ENCODE data around the gene KRTAP2-4.

KRTAP2-4 gene

DNA sequence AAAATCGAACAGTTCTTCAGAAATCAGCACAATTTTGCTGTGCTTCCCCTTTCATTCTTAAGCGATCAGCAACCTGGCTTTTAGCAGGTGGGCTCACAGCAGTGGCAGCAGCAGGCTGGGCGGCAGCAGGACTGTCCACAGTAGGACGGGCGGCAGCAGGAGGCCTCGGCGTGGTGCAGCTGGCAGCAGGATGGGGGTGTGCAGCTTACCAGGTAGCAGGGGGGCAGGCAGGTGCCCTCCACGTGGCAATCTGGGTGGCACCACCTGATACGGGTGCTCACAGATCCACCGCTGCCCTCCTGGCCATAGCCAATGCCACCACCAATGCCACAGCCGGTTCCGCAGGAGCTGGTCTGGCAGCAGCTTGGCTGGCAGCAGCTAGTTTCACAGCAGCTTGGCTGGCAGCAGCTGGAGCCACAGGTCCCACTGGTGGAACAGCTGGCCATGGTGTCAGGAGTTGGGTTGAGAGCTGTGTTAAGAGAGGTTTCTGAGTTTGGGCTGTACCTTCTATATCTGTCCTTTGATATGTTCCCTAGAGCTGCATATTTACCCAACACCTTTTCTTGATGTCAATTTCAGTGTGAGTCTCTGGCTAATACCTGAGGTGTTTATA is 35.9 kb downstream of the KRTAP2-4 start, which contains the start of gene KRTAP1-4:
Gene KRTAP1-4, minus strand, starts transcription at position 563 of the 613 bp plus-strand sequence. Its CDS starts 117 bp downstream, at position 446.
- no peak for TF ChIP-seq POU2F2 (IDR thresholded peaks at IDR 0.05; ENCODE audit: low read depth, low read length)
- TF ChIP-seq POLR2A (IDR thresholded peaks at IDR 0.05; ENCODE audit: low read depth, low read length), result no peak
- no peak for TF ChIP-seq POLR2AphosphoS5 (IDR thresholded peaks at IDR 0.05; ENCODE audit: low read depth, low read length)
- no peak for TF ChIP-seq SPI1 (IDR thresholded peaks at IDR 0.05; ENCODE audit: low read depth, low read length)
- no peak for TF ChIP-seq PAX5 (IDR thresholded peaks at IDR 0.05; ENCODE audit: insufficient read depth, low read length, severe bottlenecking)
- no peak for TF ChIP-seq TAF1 (IDR thresholded peaks at IDR 0.05; ENCODE audit: low read depth, low read length)
- no peak for DNase-seq (ENCODE audit: insufficient read length, low spot score)
- FAIRE-seq, result no peak

DNA sequence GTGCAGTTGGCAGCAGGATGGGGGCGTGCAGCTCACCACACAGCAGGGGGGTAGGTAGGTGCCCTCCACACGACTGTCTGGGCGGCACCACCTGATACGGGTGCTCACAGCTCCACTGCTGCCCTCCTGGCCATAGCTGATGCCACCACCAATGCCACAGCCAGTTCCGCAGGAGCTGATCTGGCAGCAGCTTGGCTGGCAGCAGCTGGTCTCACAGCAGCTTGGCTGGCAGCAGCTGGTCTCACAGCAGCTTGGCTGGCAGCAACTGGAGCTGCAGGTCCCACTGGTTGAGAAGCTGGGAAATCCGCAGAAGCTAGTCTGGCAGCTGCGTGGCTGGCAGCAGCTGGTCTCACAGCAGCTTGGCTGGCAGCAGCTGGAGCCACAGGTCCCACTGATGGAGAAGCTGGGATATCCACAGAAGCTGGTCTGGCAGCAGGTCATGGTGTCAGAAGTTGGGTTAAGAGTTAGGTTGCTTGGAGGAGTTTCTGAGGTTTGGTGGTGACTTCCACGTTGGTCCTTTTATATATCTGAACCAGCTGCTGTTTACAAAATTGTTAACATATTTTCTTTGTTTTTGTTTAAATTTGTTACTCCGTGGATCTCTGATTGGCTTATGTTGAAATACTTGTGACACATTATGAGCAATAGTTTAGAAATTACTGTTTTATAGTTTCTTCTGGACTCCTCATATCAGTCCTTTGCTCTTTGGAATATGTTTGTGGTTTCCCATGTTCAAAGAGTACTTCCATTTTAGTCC is 38.8 kb downstream of the KRTAP2-4 start, which contains the start of gene KRTAP1-5:
Gene KRTAP1-5, minus strand, starts transcription at position 494 of the 757 bp plus-strand sequence. Its CDS starts 53 bp downstream, at position 441.
- TF ChIP-seq POU2F2 (IDR thresholded peaks at IDR 0.05; ENCODE audit: low read depth, low read length) (no peak), SPI1 (IDR thresholded peaks at IDR 0.05; ENCODE audit: low read depth, low read length) (no peak)
- FAIRE-seq (no peak), DNase-seq (ENCODE audit: insufficient read length, low spot score) (no peak)

GRCh38 chr17:41024697-41025096 is 41.0 kb downstream of the KRTAP2-4 start:
- no peak for TF ChIP-seq SPI1 (IDR thresholded peaks at IDR 0.05; ENCODE audit: low read depth, low read length)
- no peak for TF ChIP-seq TAF1 (IDR thresholded peaks at IDR 0.05; ENCODE audit: low read depth, low read length)
- TF ChIP-seq POLR2AphosphoS5 (IDR thresholded peaks at IDR 0.05; ENCODE audit: low read depth, low read length), result no peak
- TF ChIP-seq POU2F2 (IDR thresholded peaks at IDR 0.05; ENCODE audit: low read depth, low read length), result no peak
- no peak for TF ChIP-seq POLR2A (IDR thresholded peaks at IDR 0.05; ENCODE audit: low read depth, low read length)
- no peak for TF ChIP-seq PAX5 (IDR thresholded peaks at IDR 0.05; ENCODE audit: insufficient read depth, low read length, severe bottlenecking)
- FAIRE-seq, result no peak
- DNase-seq (ENCODE audit: insufficient read length, low spot score), result no peak

DNA sequence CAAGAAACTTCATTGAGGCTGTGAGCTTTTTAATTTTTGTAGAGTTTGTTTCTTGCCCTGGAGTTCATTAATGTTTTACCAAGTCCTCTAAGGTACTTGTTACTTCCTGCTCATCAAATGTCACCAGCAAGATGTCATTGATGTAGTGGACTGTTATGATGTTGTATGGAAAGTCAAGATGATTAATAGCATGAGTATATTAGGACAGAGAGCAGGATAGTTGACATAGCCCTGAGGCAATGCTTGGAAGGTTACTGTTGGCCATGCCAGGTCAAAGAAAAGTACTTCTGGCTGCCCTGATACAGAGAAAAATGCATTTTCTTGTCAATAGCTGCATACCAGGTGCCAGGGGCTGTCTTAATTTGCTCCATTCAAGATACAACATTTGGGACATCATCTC is 45.3 kb downstream of the KRTAP2-4 start:
- DNase-seq (ENCODE audit: insufficient read length, low spot score) (no peak), FAIRE-seq (no peak)
- TF ChIP-seq POU2F2 (IDR thresholded peaks at IDR 0.05; ENCODE audit: low read depth, low read length) (no peak), POLR2AphosphoS5 (IDR thresholded peaks at IDR 0.05; ENCODE audit: low read depth, low read length) (no peak), POLR2A (IDR thresholded peaks at IDR 0.05; ENCODE audit: low read depth, low read length) (no peak), SPI1 (IDR thresholded peaks at IDR 0.05; ENCODE audit: low read depth, low read length) (no peak), PAX5 (IDR thresholded peaks at IDR 0.05; ENCODE audit: insufficient read depth, low read length, severe bottlenecking) (no peak), TAF1 (IDR thresholded peaks at IDR 0.05; ENCODE audit: low read depth, low read length) (no peak)

- DNase-seq (ENCODE audit: insufficient read length, low spot score), result no peak
- no peak for TF ChIP-seq POLR2AphosphoS5 (IDR thresholded peaks at IDR 0.05; ENCODE audit: low read depth, low read length)
- no peak for TF ChIP-seq PAX5 (IDR thresholded peaks at IDR 0.05; ENCODE audit: insufficient read depth, low read length, severe bottlenecking)
- no peak for TF ChIP-seq TAF1 (IDR thresholded peaks at IDR 0.05; ENCODE audit: low read depth, low read length)
- TF ChIP-seq POLR2A (IDR thresholded peaks at IDR 0.05; ENCODE audit: low read depth, low read length), result no peak
- TF ChIP-seq SPI1 (IDR thresholded peaks at IDR 0.05; ENCODE audit: low read depth, low read length), result no peak
- TF ChIP-seq POU2F2 (IDR thresholded peaks at IDR 0.05; ENCODE audit: low read depth, low read length), result no peak
- FAIRE-seq, result no peak
Measured at GRCh38 chr17:41019415-41019814, 46.3 kb downstream of the KRTAP2-4 start.

DNA sequence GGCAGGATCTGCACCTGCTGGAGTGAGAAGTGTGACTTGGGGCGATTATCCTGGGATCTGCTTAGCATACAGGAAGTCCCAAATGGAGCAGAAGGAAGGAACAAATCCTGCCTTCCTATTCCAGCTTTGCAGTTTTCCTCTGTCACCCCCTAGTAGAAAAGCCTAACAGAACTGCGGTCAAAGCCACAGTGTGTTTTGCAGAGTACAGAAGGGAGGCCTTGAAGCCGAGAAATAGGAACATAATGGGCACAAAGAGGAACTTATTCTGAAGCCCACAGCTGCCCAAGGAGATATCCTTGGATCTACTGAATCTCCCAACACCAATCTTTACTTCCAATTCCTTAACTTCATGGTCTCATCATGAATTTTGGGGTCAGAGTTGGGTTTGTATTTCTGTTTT is 47.1 kb downstream of the KRTAP2-4 start:
- no peak for TF ChIP-seq SPI1 (IDR thresholded peaks at IDR 0.05; ENCODE audit: low read depth, low read length)
- no peak for TF ChIP-seq POU2F2 (IDR thresholded peaks at IDR 0.05; ENCODE audit: low read depth, low read length)
- no peak for TF ChIP-seq TAF1 (IDR thresholded peaks at IDR 0.05; ENCODE audit: low read depth, low read length)
- no peak for TF ChIP-seq PAX5 (IDR thresholded peaks at IDR 0.05; ENCODE audit: insufficient read depth, low read length, severe bottlenecking)
- no peak for TF ChIP-seq POLR2A (IDR thresholded peaks at IDR 0.05; ENCODE audit: low read depth, low read length)
- TF ChIP-seq POLR2AphosphoS5 (IDR thresholded peaks at IDR 0.05; ENCODE audit: low read depth, low read length), result no peak
- FAIRE-seq (no peak), DNase-seq (ENCODE audit: insufficient read length, low spot score) (no peak)

GRCh38 chr17:41016578-41017215 is 49.0 kb downstream of the KRTAP2-4 start:
- TF ChIP-seq PAX5 (IDR thresholded peaks at IDR 0.05; ENCODE audit: insufficient read depth, low read length, severe bottlenecking) (no peak), POLR2A (IDR thresholded peaks at IDR 0.05; ENCODE audit: low read depth, low read length) (no peak)
- FAIRE-seq (no peak), DNase-seq (ENCODE audit: insufficient read length, low spot score) (no peak)

GRCh38 chr17:41015454-41015853 is 50.2 kb downstream of the KRTAP2-4 start:
- DNase-seq (ENCODE audit: insufficient read length, low spot score) (no peak), FAIRE-seq (no peak)
- TF ChIP-seq SPI1 (IDR thresholded peaks at IDR 0.05; ENCODE audit: low read depth, low read length) (no peak), POLR2AphosphoS5 (IDR thresholded peaks at IDR 0.05; ENCODE audit: low read depth, low read length) (no peak), PAX5 (IDR thresholded peaks at IDR 0.05; ENCODE audit: insufficient read depth, low read length, severe bottlenecking) (no peak), TAF1 (IDR thresholded peaks at IDR 0.05; ENCODE audit: low read depth, low read length) (no peak), POU2F2 (IDR thresholded peaks at IDR 0.05; ENCODE audit: low read depth, low read length) (no peak), POLR2A (IDR thresholded peaks at IDR 0.05; ENCODE audit: low read depth, low read length) (no peak)
